Gastroesophageal sphincter (tissue), 3 donors: Measurements from ENCODE around the gene RTL10.

Source experiments
- EP300 ChIP-seq: sonication (generic); formaldehyde crosslinking; IDR thresholded peaks from one replicate; pipeline ENCODE4 v1.6.1; 2017; ENCODE audit warnings: antibody characterized with exemption, mild to moderate bottlenecking
- POLR2A ChIP-seq, 2 donors: fragments of 450-650 bp; IDR thresholded peaks; one replicate each; pipeline ENCODE4 v1.6.1; 2017; ENCODE audit warnings: antibody characterized with exemption in 2 of 2, mild to moderate bottlenecking in 2 of 2, moderate library complexity in 1 of 2
- POLR2AphosphoS5 ChIP-seq: sonication (generic); formaldehyde crosslinking; IDR thresholded peaks from one replicate; pipeline ENCODE4 v1.6.1; 2017; ENCODE audit warnings: antibody characterized with exemption
- TF ChIP-seq, protein P1 (sequence below), 4 experiments: fragments of 200-600 bp in 2 of 4; fragments of 450-650 bp in 2 of 4; sonication (generic) in 1 of 4; IDR thresholded peaks; one replicate each; pipeline ENCODE4 v1.5.1; 2017 to 2019; ENCODE audit warnings: antibody characterized with exemption in 4 of 4, mild to moderate bottlenecking in 2 of 4, moderate library complexity in 2 of 4

DNA sequence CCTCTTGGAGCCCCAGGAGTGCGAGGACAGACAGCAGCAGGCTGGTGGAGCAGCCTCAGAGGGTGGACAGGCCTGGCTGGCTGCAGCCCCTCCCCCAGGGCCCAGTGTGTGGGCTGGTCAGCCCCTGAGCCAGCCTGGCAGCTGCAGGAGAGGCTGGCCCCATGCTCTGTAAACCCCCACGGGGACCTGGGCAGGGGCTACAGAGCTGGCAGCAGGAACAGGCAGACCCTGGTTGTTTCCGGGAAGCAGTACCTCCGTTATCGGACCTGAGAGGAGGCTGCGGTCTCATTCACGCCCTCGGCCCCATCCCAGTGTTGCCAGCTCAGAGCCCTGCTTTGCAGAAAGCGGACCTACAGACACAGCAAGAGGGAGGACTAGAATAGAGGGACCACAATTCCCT lies 48.4 kb upstream of the RTL10 start:
- TF ChIP-seq, protein P1, sequence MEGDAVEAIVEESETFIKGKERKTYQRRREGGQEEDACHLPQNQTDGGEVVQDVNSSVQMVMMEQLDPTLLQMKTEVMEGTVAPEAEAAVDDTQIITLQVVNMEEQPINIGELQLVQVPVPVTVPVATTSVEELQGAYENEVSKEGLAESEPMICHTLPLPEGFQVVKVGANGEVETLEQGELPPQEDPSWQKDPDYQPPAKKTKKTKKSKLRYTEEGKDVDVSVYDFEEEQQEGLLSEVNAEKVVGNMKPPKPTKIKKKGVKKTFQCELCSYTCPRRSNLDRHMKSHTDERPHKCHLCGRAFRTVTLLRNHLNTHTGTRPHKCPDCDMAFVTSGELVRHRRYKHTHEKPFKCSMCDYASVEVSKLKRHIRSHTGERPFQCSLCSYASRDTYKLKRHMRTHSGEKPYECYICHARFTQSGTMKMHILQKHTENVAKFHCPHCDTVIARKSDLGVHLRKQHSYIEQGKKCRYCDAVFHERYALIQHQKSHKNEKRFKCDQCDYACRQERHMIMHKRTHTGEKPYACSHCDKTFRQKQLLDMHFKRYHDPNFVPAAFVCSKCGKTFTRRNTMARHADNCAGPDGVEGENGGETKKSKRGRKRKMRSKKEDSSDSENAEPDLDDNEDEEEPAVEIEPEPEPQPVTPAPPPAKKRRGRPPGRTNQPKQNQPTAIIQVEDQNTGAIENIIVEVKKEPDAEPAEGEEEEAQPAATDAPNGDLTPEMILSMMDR (IDR thresholded peaks at IDR 0.05) = no peak
- TF ChIP-seq POLR2AphosphoS5 (no peak), POLR2A (IDR thresholded peaks at IDR 0.05) (no peak), EP300 (no peak)
